HG02840 (cell line): ENCODE data around the gene FZD1.
"Not testable (repeated sequence)": the region's sequence is repeated elsewhere in the genome, so short reads cannot be mapped to it uniquely, and the experiment has no call there.

ENCODE experiments used
- ATAC-seq: cut with Tn5 transposase; IDR thresholded peaks from one replicate; pipeline ENCODE4 v1.9.1; 2021; ENCODE audit warnings: mild to moderate bottlenecking, moderate library complexity, moderate number of reproducible peaks; ENCODE audit not compliant: unreplicated experiment, low FRiP score

The FZD1 gene

GRCh38 chr7:91293840-91294239, 29.6 kb downstream of the FZD1 start:
- no peak for ATAC-seq

- ATAC-seq, result no peak
Observed at GRCh38 chr7:91294639-91295220, 30.5 kb downstream of the FZD1 start.

- no peak for ATAC-seq
Observed at GRCh38 chr7:91295576-91295975, 31.3 kb downstream of the FZD1 start.

GRCh38 chr7:91297939-91298338, 33.7 kb downstream of the FZD1 start:
- ATAC-seq, result no peak

- ATAC-seq, result no peak
Observed at GRCh38 chr7:91299952-91300775, 35.9 kb downstream of the FZD1 start.

GRCh38 chr7:91302794-91303193, 38.6 kb downstream of the FZD1 start:
- no peak for ATAC-seq

GRCh38 chr7:91306266-91306665, 42.0 kb downstream of the FZD1 start:
- ATAC-seq, result no peak

- ATAC-seq, result no peak
Observed at GRCh38 chr7:91307467-91307866, 43.2 kb downstream of the FZD1 start.

GRCh38 chr7:91308191-91308590, 44.0 kb downstream of the FZD1 start:
- ATAC-seq, result not testable (repeated sequence)

- ATAC-seq, result no peak
Observed at GRCh38 chr7:91310830-91311460, 46.7 kb downstream of the FZD1 start.

- no peak for ATAC-seq
Observed at GRCh38 chr7:91311839-91312238, 47.6 kb downstream of the FZD1 start.

GRCh38 chr7:91313113-91313512, 48.9 kb downstream of the FZD1 start:
- no peak for ATAC-seq

- no peak for ATAC-seq
Observed at GRCh38 chr7:91314591-91315323, 50.5 kb downstream of the FZD1 start.

GRCh38 chr7:91316426-91316825, 52.2 kb downstream of the FZD1 start:
- no peak for ATAC-seq

GRCh38 chr7:91319351-91319750, 55.1 kb downstream of the FZD1 start:
- no peak for ATAC-seq

GRCh38 chr7:91320366-91321078, 56.3 kb downstream of the FZD1 start:
- no peak for ATAC-seq
